HepG2 (cell line): Measurements from ENCODE around the gene FIZ1. TPM values are rescaled to one million over a fixed set of nuclear protein-coding genes. Genes with fewer than 3 reads are reported as not detected.

Source experiments
- ATRX ChIP-seq: sonication (generic); formaldehyde crosslinking; IDR thresholded peaks from 2 replicates; pipeline ENCODE4 v1.4.0; 2020; ENCODE audit warnings: missing genetic modification reagents, borderline replicate concordance
- BORCS8-MEF2B ChIP-seq: sonication (generic); formaldehyde crosslinking; IDR thresholded peaks from 2 replicates; pipeline ENCODE4 v1.8.0; 2022; ENCODE audit warnings: mild to moderate bottlenecking, missing genetic modification reagents
- CSRNP2 ChIP-seq: sonication (generic); formaldehyde crosslinking; conservative IDR thresholded peaks from 2 replicates; pipeline ENCODE4 v1.8.0; 2022; ENCODE audit warnings: low read depth, missing genetic modification reagents
- KMT2B ChIP-seq: IDR thresholded peaks from 2 replicates; pipeline ENCODE4 v1.6.1; 2016; ENCODE audit warnings: missing genetic modification reagents, missing compliant biosample characterization
- RFX5 ChIP-seq: IDR thresholded peaks from 2 replicates; pipeline ENCODE4 v1.6.1; 2011; ENCODE audit warnings: low read depth, low read length, improper control_type of control experiment
- RXRB ChIP-seq: IDR thresholded peaks from 2 replicates; pipeline ENCODE4 v1.6.1; 2016; ENCODE audit warnings: borderline replicate concordance, missing genetic modification reagents, missing compliant biosample characterization
- SAP130 ChIP-seq: IDR thresholded peaks from 2 replicates; pipeline ENCODE4 v1.6.1; 2016; ENCODE audit warnings: low read depth
- SNAPC2 ChIP-seq: sonication (generic); formaldehyde crosslinking; IDR thresholded peaks from 2 replicates; pipeline ENCODE4 v1.8.1; 2022; ENCODE audit warnings: mild to moderate bottlenecking, missing genetic modification reagents
- SP4 ChIP-seq: sonication (generic); formaldehyde crosslinking; IDR thresholded peaks from 2 replicates; pipeline ENCODE4 v1.8.1; 2023; ENCODE audit warnings: mild to moderate bottlenecking, missing genetic modification reagents
- SRSF1 ChIP-seq: fragments of 200-400 bp; formaldehyde crosslinking; optimal IDR thresholded peaks from 2 replicates; pipeline ENCODE3; 2017; ENCODE audit warnings: mild to moderate bottlenecking, low read depth, low read length, moderate library complexity
- TFAP4 ChIP-seq: sonication (generic); IDR thresholded peaks from 2 replicates; pipeline ENCODE4 v1.6.1; 2016; ENCODE audit warnings: low read depth, borderline replicate concordance
- ZFYVE20 ChIP-seq: sonication (generic); formaldehyde crosslinking; IDR thresholded peaks from 2 replicates; pipeline ENCODE4 v1.8.0; 2023; ENCODE audit warnings: low read depth, mild to moderate bottlenecking, moderate library complexity, missing genetic modification reagents, borderline replicate concordance
- ZNF10 ChIP-seq: sonication (generic); formaldehyde crosslinking; IDR thresholded peaks from 2 replicates; pipeline ENCODE4 v1.4.0; 2020; ENCODE audit warnings: mild to moderate bottlenecking, low read depth, missing genetic modification reagents, borderline replicate concordance
- ZNF292 ChIP-seq: sonication (generic); formaldehyde crosslinking; IDR thresholded peaks from 2 replicates; pipeline ENCODE4 v1.8.1; 2022; ENCODE audit warnings: mild to moderate bottlenecking, low read depth, missing genetic modification reagents, borderline replicate concordance
- polyA plus RNA-seq, 8 experiments: library from polyadenylated mRNA; depleted of rRNA in 3 of 8; stranded (reverse) in 7 of 8; unstranded in 1 of 8; fragments of >200 nt; fragmentation: Illumina TruSeq in 4 of 8; extraction: Trizol in 4 of 8; gene quantifications; 2 replicates each; pipeline versions ENCODE4 v1.2.1 to v1.2.3, GENCODE V29; 2011 to 2016; ENCODE audit warnings: low read depth in 4 of 8, missing spikeins in 1 of 8, mixed read lengths in 1 of 8; ENCODE audit not compliant: insufficient read depth in 1 of 8
- total RNA-seq, 5 experiments: library from RNA; depleted of rRNA; stranded (reverse); fragments of >200 nt; fragmentation: Illumina TruSeq; extraction: Trizol; gene quantifications; 2 replicates each; pipeline ENCODE4 v1.2.3, GENCODE V29; 2016; ENCODE audit warnings: low read depth in 1 of 5
- TF ChIP-seq, protein P1 (sequence below): sonication (generic); formaldehyde crosslinking; IDR thresholded peaks from 2 replicates; pipeline ENCODE4 v1.4.0; 2020; ENCODE audit warnings: mild to moderate bottlenecking, missing genetic modification reagents
- TF ChIP-seq, protein P2 (sequence below): sonication (generic); formaldehyde crosslinking; IDR thresholded peaks from 2 replicates; pipeline ENCODE4 v1.5.1; 2020; ENCODE audit warnings: mild to moderate bottlenecking, moderate library complexity, missing genetic modification reagents
- TF ChIP-seq, protein P3 (sequence below): sonication (generic); formaldehyde crosslinking; IDR thresholded peaks from 2 replicates; pipeline ENCODE4 v1.5.0; 2020; ENCODE audit warnings: missing genetic modification reagents
- TF ChIP-seq, protein P4 (sequence below): sonication (generic); formaldehyde crosslinking; IDR thresholded peaks from 2 replicates; pipeline ENCODE4 v1.5.0; 2020; ENCODE audit warnings: missing genetic modification reagents
- TF ChIP-seq, protein P5 (sequence below): sonication (generic); formaldehyde crosslinking; IDR thresholded peaks from 2 replicates; pipeline ENCODE4 v1.4.0; 2020; ENCODE audit warnings: missing genetic modification reagents, mild to moderate bottlenecking, borderline replicate concordance

FIZ1 gene
- total and polyA plus RNA-seq, 2 of the 13 experiments (the other 11 are each of a cell fraction or from before 2014, with no cell fraction given): 3.6 to 5.9 TPM

- no peak for TF ChIP-seq RFX5
- TF ChIP-seq ZNF292 (CRISPR knock-in tag): 0 out of 2 replicates have a peak, but pooled peaks have one; percentile 27
- TF ChIP-seq, protein P1, sequence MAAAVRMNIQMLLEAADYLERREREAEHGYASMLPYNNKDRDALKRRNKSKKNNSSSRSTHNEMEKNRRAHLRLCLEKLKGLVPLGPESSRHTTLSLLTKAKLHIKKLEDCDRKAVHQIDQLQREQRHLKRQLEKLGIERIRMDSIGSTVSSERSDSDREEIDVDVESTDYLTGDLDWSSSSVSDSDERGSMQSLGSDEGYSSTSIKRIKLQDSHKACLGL (CRISPR knock-in tag): no peak
- TF ChIP-seq ZFYVE20: no peak
- TF ChIP-seq SNAPC2 (CRISPR knock-in tag): no peak
- TF ChIP-seq, protein P2, sequence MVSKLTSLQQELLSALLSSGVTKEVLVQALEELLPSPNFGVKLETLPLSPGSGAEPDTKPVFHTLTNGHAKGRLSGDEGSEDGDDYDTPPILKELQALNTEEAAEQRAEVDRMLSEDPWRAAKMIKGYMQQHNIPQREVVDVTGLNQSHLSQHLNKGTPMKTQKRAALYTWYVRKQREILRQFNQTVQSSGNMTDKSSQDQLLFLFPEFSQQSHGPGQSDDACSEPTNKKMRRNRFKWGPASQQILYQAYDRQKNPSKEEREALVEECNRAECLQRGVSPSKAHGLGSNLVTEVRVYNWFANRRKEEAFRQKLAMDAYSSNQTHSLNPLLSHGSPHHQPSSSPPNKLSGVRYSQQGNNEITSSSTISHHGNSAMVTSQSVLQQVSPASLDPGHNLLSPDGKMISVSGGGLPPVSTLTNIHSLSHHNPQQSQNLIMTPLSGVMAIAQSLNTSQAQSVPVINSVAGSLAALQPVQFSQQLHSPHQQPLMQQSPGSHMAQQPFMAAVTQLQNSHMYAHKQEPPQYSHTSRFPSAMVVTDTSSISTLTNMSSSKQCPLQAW (CRISPR knock-in tag): no peak
- TF ChIP-seq, protein P3, sequence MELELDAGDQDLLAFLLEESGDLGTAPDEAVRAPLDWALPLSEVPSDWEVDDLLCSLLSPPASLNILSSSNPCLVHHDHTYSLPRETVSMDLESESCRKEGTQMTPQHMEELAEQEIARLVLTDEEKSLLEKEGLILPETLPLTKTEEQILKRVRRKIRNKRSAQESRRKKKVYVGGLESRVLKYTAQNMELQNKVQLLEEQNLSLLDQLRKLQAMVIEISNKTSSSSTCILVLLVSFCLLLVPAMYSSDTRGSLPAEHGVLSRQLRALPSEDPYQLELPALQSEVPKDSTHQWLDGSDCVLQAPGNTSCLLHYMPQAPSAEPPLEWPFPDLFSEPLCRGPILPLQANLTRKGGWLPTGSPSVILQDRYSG: no peak
- no peak for TF ChIP-seq KMT2B (CRISPR knock-in tag)
- TF ChIP-seq, protein P4, sequence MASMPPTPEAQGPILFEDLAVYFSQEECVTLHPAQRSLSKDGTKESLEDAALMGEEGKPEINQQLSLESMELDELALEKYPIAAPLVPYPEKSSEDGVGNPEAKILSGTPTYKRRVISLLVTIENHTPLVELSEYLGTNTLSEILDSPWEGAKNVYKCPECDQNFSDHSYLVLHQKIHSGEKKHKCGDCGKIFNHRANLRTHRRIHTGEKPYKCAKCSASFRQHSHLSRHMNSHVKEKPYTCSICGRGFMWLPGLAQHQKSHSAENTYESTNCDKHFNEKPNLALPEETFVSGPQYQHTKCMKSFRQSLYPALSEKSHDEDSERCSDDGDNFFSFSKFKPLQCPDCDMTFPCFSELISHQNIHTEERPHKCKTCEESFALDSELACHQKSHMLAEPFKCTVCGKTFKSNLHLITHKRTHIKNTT (CRISPR knock-in tag): no peak
- TF ChIP-seq TFAP4: 0 out of 2 replicates have a peak, but pooled peaks have one; percentile 25
- no peak for TF ChIP-seq ZNF10 (CRISPR knock-in tag)
- TF ChIP-seq SAP130 (CRISPR knock-in tag): peak; percentile 8; the same call in 1 of the 2 replicates
- no peak for TF ChIP-seq CSRNP2 (CRISPR knock-in tag)
- no peak for TF ChIP-seq RXRB (CRISPR knock-in tag)
- TF ChIP-seq, protein P5, sequence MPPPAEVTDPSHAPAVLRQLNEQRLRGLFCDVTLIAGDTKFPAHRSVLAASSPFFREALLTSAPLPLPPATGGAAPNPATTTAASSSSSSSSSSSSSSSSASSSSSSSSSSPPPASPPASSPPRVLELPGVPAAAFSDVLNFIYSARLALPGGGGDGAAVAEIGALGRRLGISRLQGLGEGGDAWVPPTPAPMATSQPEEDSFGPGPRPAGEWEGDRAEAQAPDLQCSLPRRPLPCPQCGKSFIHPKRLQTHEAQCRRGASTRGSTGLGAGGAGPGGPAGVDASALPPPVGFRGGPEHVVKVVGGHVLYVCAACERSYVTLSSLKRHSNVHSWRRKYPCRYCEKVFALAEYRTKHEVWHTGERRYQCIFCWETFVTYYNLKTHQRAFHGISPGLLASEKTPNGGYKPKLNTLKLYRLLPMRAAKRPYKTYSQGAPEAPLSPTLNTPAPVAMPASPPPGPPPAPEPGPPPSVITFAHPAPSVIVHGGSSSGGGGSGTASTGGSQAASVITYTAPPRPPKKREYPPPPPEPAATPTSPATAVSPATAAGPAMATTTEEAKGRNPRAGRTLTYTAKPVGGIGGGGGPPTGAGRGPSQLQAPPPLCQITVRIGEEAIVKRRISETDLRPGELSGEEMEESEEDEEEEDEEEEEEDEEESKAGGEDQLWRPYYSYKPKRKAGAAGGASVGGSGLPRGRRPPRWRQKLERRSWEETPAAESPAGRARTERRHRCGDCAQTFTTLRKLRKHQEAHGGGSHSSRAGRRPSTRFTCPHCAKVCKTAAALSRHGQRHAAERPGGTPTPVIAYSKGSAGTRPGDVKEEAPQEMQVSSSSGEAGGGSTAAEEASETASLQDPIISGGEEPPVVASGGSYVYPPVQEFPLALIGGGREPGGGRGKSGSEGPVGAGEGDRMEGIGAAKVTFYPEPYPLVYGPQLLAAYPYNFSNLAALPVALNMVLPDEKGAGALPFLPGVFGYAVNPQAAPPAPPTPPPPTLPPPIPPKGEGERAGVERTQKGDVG (CRISPR knock-in tag): no peak
- no peak for TF ChIP-seq BORCS8-MEF2B (CRISPR knock-in tag)
- no peak for TF ChIP-seq ATRX (CRISPR knock-in tag)
- TF ChIP-seq SP4 (CRISPR knock-in tag): peak; percentile 72; the same call in 1 of the 2 replicates
- TF ChIP-seq SRSF1: no peak
Measured at GRCh38 chr19:55585658-55586339, 13.5 kb downstream of the FIZ1 start (continued).
